Measurements from ENCODE around the gene EDC4.

DNA sequence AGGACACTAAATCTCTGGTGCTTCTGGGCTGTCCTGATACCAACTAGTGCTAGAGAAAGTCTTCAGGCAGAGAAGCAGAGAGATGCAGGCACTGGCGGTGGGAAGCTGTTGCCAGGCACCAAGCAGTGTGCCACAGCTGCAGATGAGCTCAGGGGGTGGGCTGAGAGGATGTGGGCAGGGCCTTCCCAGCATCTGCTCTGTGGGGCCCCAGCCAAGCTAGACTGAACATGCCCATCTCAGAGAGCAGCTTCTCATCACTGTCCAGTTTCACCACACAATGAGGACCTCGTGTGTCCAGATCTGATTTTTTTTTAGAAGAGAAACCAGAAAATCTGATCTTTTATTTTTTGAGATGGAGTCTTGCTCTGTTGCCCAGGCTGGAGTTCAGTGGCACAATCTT lies 37.3 kb downstream of the EDC4 start:
- TF ChIP-seq, protein P1, sequence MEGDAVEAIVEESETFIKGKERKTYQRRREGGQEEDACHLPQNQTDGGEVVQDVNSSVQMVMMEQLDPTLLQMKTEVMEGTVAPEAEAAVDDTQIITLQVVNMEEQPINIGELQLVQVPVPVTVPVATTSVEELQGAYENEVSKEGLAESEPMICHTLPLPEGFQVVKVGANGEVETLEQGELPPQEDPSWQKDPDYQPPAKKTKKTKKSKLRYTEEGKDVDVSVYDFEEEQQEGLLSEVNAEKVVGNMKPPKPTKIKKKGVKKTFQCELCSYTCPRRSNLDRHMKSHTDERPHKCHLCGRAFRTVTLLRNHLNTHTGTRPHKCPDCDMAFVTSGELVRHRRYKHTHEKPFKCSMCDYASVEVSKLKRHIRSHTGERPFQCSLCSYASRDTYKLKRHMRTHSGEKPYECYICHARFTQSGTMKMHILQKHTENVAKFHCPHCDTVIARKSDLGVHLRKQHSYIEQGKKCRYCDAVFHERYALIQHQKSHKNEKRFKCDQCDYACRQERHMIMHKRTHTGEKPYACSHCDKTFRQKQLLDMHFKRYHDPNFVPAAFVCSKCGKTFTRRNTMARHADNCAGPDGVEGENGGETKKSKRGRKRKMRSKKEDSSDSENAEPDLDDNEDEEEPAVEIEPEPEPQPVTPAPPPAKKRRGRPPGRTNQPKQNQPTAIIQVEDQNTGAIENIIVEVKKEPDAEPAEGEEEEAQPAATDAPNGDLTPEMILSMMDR (IDR thresholded peaks at IDR 0.05): no peak
- no peak for TF ChIP-seq POLR2AphosphoS5 (IDR thresholded peaks at IDR 0.05)
- no peak for TF ChIP-seq POLR2A (IDR thresholded peaks at IDR 0.05)
- no peak for TF ChIP-seq EP300 (IDR thresholded peaks at IDR 0.05)

Measured in gastroesophageal sphincter (tissue), 3 donors.